ENCODE measurements around the gene NSDHL.

The NSDHL gene

GRCh38 chrX:152814048-152814447 lies 16.8 kb upstream of the NSDHL start:
- Histone ChIP-seq H3K4me3 (replicated peaks; ENCODE audit: low read depth, low read length) (no peak overlapping the region), H3K27me3 (replicated peaks; ENCODE audit: control insufficient read depth, insufficient read depth, low read length) (no peaks in the 10 kb centered on the region), H3K36me3 (ENCODE audit: control insufficient read depth, insufficient read depth, low read length) (no peaks in the 10 kb centered on the region)
- no peak for TF ChIP-seq CTCF (IDR thresholded peaks at IDR 0.05; ENCODE audit: insufficient read depth, low read length, poor library complexity, severe bottlenecking)
- DNase-seq (ENCODE audit: extremely low read depth, insufficient read length): no peak

- H3K27me3 ChIP-seq (replicated peaks; ENCODE audit: control insufficient read depth, insufficient read depth, low read length): no peaks in the 10 kb centered on the region
- H3K4me3 ChIP-seq (replicated peaks; ENCODE audit: low read depth, low read length): no peak overlapping the region
- DNase-seq (ENCODE audit: extremely low read depth, insufficient read length): no peak
- TF ChIP-seq CTCF (IDR thresholded peaks at IDR 0.05; ENCODE audit: insufficient read depth, low read length, poor library complexity, severe bottlenecking): peak; percentile 56
- no peaks in the 10 kb centered on the region for H3K36me3 ChIP-seq (ENCODE audit: control insufficient read depth, insufficient read depth, low read length)
These were observed 13.6 kb upstream of the NSDHL start for GRCh38 chrX:152817078-152817764.

GRCh38 chrX:152818356-152818755 lies 12.5 kb upstream of the NSDHL start:
- no peak for DNase-seq (ENCODE audit: extremely low read depth, insufficient read length)
- Histone ChIP-seq H3K4me3 (replicated peaks; ENCODE audit: low read depth, low read length) (no peak overlapping the region), H3K36me3 (ENCODE audit: control insufficient read depth, insufficient read depth, low read length) (no peaks in the 10 kb centered on the region), H3K27me3 (replicated peaks; ENCODE audit: control insufficient read depth, insufficient read depth, low read length) (no peaks in the 10 kb centered on the region)
- no peak for TF ChIP-seq CTCF (IDR thresholded peaks at IDR 0.05; ENCODE audit: insufficient read depth, low read length, poor library complexity, severe bottlenecking)

GRCh38 chrX:152819266-152819665 lies 11.6 kb upstream of the NSDHL start:
- no peaks in the 10 kb centered on the region for H3K36me3 ChIP-seq (ENCODE audit: control insufficient read depth, insufficient read depth, low read length)
- no peak overlapping the region for H3K4me3 ChIP-seq (replicated peaks; ENCODE audit: low read depth, low read length)
- no peak for DNase-seq (ENCODE audit: extremely low read depth, insufficient read length)
- no peaks in the 10 kb centered on the region for H3K27me3 ChIP-seq (replicated peaks; ENCODE audit: control insufficient read depth, insufficient read depth, low read length)
- no peak for TF ChIP-seq CTCF (IDR thresholded peaks at IDR 0.05; ENCODE audit: insufficient read depth, low read length, poor library complexity, severe bottlenecking)

- H3K36me3 ChIP-seq (ENCODE audit: control insufficient read depth, insufficient read depth, low read length): no peaks in the 10 kb centered on the region
- DNase-seq (ENCODE audit: extremely low read depth, insufficient read length): no peak
- no peak for TF ChIP-seq CTCF (IDR thresholded peaks at IDR 0.05; ENCODE audit: insufficient read depth, low read length, poor library complexity, severe bottlenecking)
- no peak overlapping the region for H3K4me3 ChIP-seq (replicated peaks; ENCODE audit: low read depth, low read length)
- no peaks in the 10 kb centered on the region for H3K27me3 ChIP-seq (replicated peaks; ENCODE audit: control insufficient read depth, insufficient read depth, low read length)
These were observed 11.1 kb upstream of the NSDHL start for GRCh38 chrX:152819732-152820131.

All from GM06990 (cell line).